GM04504 (cell line): ENCODE data around the gene NDE1.
A peak's percentile ranks its signal among the peaks of the same experiment; 100 is the strongest.
"Not testable (repeated sequence)": the region's sequence is repeated elsewhere in the genome, so short reads cannot be mapped to it uniquely, and the experiment has no call there.

ENCODE experiments used
- DNase-seq: peaks from one replicate; pipeline ENCODE4 v3.0.0-alpha.2; 2012; ENCODE audit warnings: low read depth

Gene NDE1

DNA sequence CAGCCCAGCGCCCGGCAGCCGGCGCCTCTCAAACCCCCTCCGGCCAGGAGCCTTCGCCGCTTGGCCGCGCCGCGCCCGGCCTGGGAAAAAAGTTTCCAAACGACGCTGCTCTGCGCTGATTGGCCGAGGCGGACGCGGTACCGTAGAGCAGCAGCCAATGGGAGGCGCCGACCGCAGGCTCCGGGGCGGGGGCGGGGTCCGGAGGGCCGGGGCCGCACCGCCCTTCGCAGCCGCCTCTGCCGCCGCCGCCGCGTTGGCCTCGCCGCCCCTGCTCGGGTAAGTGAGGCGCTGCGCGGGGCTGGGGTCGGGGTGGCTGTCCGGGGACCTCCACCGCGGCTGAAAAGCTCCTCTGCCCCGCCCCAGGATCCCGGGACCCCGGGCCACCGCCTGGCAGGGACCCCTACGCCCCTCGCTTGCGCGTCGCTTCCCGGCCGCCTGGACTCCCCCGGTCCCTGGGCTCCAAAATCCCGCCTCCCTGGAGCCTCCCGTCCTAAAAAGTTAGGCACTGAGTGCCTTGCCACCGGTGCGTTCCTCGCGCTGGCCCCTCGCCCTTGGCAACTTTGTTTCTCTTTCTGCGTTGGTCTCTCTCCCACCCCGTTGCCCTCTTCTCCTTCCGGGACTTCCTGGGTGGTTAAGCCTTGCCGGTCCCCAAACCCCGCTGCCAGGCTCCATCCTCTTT is at the start of gene NDE1:
NDE1 (plus strand) TSS at position 227 of the 679 bp plus-strand sequence. CDS start 14,534 bp downstream, outside the sequence.
- DNase-seq: peak; percentile 77

- no peak for DNase-seq
These were observed 48.7 kb upstream of the NDE1 start for GRCh38 chr16:15601212-15601879.

DNA sequence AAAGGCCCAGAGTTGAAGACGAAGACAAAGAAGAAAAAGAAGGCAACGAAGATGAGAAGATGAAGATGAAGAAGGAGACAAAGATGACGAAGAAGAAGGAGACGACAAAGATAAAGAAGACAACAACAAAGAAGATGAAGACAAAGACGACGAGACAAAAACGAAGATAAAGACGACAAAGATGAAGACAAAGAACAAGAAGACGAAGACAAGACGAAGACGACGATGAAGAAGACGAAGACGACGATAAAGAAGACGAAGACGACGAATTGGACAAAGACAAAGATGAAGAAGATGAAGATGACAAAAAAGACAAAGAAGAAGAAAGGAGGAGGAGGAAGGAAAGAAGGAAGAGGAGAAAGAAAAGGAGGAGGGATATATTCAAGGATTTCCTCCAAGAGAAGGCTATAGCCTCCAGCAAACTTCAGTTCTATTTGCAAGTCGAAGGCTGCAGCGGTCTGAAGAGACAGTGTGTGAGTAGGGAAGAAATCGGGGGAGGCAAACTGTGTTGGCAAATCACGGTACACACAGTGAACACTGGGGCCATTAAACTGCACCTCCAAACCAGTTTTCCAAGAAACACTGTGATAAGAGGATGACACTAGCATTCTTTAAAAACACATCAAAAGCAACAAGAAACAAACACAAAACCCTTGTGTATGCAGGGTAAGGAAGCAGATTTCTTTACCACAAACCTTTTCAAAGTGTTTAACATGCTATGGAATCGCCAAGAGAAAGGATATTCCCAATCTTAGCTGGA is 47.6 kb upstream of the NDE1 start:
- no peak for DNase-seq

DNA sequence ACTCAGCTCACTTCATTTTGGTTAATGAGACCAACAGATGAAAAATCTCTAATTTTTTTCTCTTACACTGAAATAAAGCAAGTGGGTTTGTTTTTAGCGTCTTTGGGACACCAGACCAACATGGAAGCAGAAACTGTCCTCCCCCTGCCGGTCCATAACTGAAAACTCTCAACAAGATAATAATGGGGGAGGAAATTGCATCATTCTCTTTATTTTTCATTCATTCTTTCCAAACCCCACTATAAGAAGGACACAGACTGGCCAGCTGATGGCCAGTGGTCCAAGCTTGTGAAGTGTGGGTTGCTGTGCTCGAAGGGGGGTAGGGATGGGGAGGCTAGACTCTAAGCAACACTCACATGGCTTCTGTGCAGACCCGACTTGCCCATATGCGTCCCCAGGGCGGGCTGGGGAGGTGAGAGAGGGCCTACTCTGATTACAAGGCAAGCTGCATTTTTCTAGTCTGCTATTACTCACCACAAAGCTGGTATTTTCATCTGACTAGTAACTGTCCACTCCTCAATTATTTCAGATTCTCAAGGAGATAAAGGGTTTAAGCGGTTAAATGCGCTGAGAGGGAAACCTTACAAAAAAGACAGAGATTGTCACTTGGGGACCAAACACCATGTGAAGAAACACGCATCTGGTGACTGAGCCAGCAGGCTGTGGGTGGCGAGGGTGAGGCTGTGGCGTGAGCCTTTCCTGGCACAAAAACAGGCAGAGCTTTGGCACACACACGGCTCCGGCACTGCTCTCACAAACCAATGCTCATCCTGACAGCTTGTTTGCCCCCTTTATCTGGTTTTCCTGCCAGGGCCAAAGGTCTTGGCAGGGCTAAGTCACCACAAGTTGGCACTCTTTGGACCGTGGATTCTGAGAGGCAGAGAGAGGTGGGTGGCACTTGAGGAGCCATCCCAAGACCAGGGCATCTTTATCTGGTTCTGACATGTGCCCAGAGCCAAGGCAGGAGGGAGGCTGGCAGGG is 45.3 kb upstream of the NDE1 start:
- no peak for DNase-seq

GRCh38 chr16:15605839-15606517 is 44.1 kb upstream of the NDE1 start:
- DNase-seq: no peak

- no peak for DNase-seq
These were observed 43.4 kb upstream of the NDE1 start for GRCh38 chr16:15606518-15607220.

GRCh38 chr16:15607221-15607699 is 42.8 kb upstream of the NDE1 start:
- DNase-seq: not testable (repeated sequence)

DNA sequence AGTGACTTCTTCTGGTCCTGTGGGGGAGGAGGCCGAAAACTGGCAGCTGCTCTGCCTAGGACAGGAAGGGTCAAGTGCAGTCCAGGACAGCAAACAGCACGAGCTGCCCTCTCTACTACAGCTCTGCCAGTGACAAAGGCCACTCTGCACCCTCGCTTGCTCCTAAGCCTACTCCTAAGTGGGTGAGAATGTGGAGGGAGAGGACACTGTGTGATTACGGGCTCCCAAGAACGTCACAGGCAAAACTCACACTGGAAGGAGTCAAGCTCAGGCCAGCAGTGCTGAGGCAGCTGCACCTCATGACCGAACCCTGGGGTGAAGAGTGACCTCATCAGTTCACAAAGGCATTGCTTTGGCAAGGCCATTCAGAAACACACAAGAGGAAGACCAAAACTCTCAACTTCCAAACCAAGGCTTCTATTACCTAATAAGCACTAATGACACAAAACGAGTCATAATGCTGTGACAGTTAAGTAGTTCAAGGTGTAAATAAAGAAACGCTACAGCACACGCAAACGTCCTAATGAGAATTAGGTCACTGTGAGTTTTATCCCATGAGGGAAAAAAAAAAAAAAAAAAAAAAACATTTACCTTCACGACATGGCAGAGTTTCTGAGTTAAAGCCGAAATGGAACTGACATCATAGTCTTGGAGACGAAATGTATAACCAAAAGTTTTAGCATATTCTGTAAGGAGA is 42.2 kb upstream of the NDE1 start:
- DNase-seq: peak; percentile 3

GRCh38 chr16:15608398-15609285 is 41.4 kb upstream of the NDE1 start:
- no peak for DNase-seq

- DNase-seq: no peak
These were observed 40.8 kb upstream of the NDE1 start for GRCh38 chr16:15609286-15609649.

- DNase-seq: no peak
These were observed 39.6 kb upstream of the NDE1 start for GRCh38 chr16:15610369-15610871.

DNA sequence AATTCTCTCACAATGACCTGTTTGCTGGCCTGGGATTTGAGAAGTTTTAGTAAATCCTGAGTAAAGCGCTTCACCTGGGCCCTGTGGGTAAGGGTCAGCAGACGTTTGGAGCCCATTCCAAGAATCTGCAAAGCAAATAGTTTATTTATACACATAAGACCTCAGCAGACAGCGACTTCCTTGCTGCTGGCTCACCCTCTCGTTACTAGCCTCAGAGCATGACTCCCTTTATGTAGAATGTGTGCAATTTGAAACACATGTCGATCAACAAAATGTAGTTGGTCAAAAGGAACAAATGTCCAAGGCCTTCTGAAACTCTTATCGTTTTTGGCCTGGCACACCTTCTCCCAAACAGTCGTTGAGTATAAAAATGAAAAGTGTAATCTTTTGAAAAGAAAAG is 38.4 kb upstream of the NDE1 start:
- DNase-seq: no peak

DNA sequence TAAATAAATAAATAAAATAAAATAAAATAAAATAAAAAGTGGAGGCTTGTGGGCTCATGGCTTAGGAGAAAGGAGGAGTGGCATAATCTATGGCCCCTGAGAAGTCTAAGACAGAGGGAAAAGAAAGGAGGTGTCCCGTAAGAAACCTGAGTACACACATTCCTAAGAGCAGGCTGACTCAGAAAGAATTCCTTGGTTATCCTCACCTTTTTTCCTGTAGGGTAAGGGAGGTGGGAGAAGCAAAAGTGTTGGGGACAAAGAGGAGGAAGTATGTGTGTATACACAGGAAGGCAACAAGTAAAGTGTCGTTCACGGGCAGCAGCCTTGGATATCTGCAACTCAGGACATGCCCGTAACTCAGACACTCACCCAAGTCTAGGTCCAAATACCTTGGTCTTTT is 36.4 kb upstream of the NDE1 start:
- no peak for DNase-seq

DNA sequence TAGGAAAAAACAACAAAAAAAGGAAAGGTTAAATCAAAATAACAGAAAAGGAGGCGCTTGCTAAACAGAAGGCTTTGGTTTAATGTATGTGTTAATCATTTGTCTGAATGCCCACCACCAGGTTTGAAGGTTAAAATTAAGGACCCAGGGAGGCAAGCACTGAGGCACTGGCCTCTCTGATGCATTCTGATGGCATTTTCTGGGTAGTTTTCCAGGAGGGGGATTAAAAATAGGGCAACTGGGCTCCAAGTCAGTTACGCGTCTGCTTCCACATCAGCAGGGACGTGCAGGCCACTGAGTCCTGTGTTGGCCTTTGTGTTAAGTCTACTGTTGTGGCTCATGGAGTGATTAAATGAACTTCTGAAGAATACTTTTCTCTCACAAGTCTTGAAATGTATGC is 34.0 kb upstream of the NDE1 start:
- no peak for DNase-seq

DNA sequence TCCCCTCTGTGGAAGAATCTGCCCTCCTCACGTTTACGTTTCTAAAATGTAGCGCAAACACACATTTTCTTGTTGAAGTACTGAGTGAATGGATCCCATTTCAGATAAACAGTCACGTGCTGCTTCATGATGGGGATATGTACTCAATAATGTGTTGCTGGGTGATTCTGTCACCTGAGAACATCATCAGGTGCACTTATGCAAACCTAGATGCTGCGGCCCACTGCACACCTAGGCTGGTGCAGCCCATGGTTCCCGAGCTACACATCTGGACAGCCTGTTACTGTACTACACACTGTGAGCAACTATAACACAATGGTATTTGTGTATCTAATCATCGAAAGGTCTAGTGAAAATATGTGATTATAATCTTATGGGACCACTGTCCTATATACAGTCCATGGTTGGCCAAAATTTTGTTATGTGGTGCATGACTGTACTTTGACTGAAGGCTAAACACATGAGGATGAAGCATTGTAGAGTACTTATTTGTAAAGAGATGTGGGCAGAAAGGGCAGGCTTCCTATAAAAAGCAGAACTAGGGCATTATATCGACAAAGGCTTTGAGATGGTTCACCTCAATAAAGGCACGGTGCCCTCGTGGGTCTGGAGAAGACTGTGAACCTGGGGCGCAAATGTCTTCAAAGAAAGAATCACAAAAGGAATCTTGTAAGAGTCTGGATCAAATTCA is 33.4 kb upstream of the NDE1 start:
- no peak for DNase-seq

DNA sequence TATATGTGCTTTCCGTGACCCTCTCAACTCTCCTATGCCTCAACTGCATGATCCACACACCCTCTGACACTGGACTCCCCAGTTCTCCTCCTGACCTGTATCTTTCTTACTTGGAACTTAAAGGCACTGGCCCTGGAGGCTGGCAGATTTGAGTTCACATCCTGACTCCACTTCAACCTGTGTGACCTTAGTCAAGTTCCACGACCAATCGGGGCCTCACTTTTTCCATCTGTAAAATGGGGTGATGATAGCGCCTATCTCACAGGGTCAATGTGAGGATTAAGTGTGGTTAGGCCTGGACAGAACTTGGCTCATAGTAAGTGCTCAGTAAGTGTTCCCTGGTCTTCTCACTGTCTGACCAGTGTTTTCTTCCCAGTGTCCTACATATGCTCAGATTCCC is 32.1 kb upstream of the NDE1 start:
- no peak for DNase-seq

DNA sequence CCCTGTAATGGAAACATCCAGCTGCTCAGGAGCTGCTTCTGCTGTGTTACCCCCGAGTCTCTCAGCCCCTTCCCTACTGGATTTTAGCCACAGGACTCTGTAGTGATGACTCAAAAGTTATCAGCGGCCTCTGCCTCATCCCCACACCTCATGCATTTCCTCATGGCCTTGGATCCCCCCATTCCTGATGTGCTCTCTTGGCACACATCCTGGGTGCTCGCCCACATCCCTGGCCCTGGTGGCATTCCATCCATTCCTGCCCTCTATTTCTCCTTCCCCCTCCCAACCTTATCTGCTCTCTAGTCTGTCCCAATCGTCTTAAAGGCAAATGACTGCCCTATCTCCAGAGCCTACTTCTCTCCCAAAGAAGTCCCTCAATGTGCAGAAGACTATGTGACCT is 31.7 kb upstream of the NDE1 start:
- DNase-seq: peak; percentile 4

GRCh38 chr16:15620611-15621195 is 29.3 kb upstream of the NDE1 start:
- DNase-seq: no peak
